ENCODE data around the gene ACOXL. TPM values are rescaled to one million over a fixed set of nuclear protein-coding genes. Genes with fewer than 3 reads are reported as not detected.

ACOXL gene
- total and polyA plus RNA-seq, 2 of the 8 experiments (the other 6 are each of a cell fraction or from before 2014, with no cell fraction given) = 11.4 to 20.6 TPM

GRCh38 chr2:110970201-110970600, 237.8 kb downstream of the ACOXL start:
- Histone ChIP-seq H2AK5ac (ENCODE audit: low read depth, low read length) (no peak overlapping the region), H4K91ac (replicated peaks; ENCODE audit: insufficient read length, low read length) (no peak overlapping the region), H3K56ac (replicated peaks; ENCODE audit: insufficient read length, low read depth, low read length) (no peak overlapping the region), H3K79me1 (ENCODE audit: low read depth, low read length) (no peaks in the 10 kb centered on the region), H4K20me1 (replicated peaks in 1 of 2; ENCODE audit: control insufficient read depth in 1 of 2, insufficient read depth in 2 of 2, low read length in 2 of 2) (no peaks in the 10 kb centered on the region), H3K4me3 (ENCODE audit: extremely low read depth in 1 of 4, insufficient read depth in 2 of 4, low read depth in 3 of 4, low read length in 4 of 4) (no peak overlapping the region), H3K36me3 (ENCODE audit: control insufficient read depth in 2 of 4, insufficient read depth in 4 of 4, low read length in 3 of 4) (peaks cover 0 to 4% (median 2%) of the 10 kb centered on the region in 4 experiments; a peak in 2 of 8 replicates), H4K5ac (ENCODE audit: insufficient read length, low read depth, low read length) (no peak overlapping the region), H3K27me3 (replicated peaks in 1 of 4; ENCODE audit: control insufficient read depth in 3 of 4, extremely low read depth in 1 of 4, insufficient read depth in 3 of 4, low read length in 3 of 4) (no peaks in the 10 kb centered on the region), H3K18ac (ENCODE audit: extremely low read depth, low read length) (no peak overlapping the region), H2BK12ac (ENCODE audit: low read depth, low read length) (no peak overlapping the region), H3K4me2 (ENCODE audit: insufficient read depth in 1 of 2, low read depth in 2 of 2, low read length in 2 of 2) (no peak overlapping the region), H3K23me2 (ENCODE audit: low read depth, low read length) (no peaks in the 10 kb centered on the region), H2BK120ac (replicated peaks; ENCODE audit: low read depth, low read length) (no peak overlapping the region), H3K14ac (ENCODE audit: insufficient read length) (no peak overlapping the region), H3K9me3 (ENCODE audit: insufficient read depth in 2 of 2, low read depth in 1 of 2, low read length in 1 of 2) (peaks cover 0 to 7% of the 10 kb centered on the region in 2 experiments; a peak in 3 of 4 replicates), H3K79me2 (ENCODE audit: control insufficient read depth in 1 of 2, insufficient read depth in 2 of 2, low read length in 2 of 2) (no peaks in the 10 kb centered on the region), H2BK20ac (ENCODE audit: low read length) (no peak overlapping the region), H2AFZ (ENCODE audit: low read length) (no peak overlapping the region), H2BK15ac (ENCODE audit: low read length) (no peak overlapping the region), H4K8ac (ENCODE audit: extremely low read depth, insufficient read depth, low read length) (no peak overlapping the region), H2BK5ac (ENCODE audit: low read depth, low read length) (no peak overlapping the region), H3K9ac (replicated peaks in 1 of 4; ENCODE audit: extremely low read depth in 1 of 4, low read depth in 3 of 4, low read length in 3 of 4) (no peak overlapping the region), H3K4me1 (replicated peaks in 1 of 4; ENCODE audit: control insufficient read depth in 3 of 4, insufficient read depth in 4 of 4, low read length in 3 of 4) (no peaks in the 10 kb centered on the region), H3K4ac (replicated peaks; ENCODE audit: insufficient read length, low read depth, low read length) (no peak overlapping the region), H3K23ac (ENCODE audit: insufficient read length) (no peak overlapping the region), H3K27ac (ENCODE audit: low read depth, low read length) (no peak overlapping the region)
- ChIA-PET CTCF (ENCODE audit: partially characterized antibody) (interaction anchor here (0.6 to 1.1 kb wide), 5 partner anchors 10 to 1365 kb away, joined by 3 to 6 read pairs (median 3); no protein-coding TSS in a partner anchor), POLR2A (ENCODE audit: partially characterized antibody) (no interaction called here)
- WGBS, 2 experiments (ENCODE audit: extremely low coverage in 1 of 2, insufficient coverage in 1 of 2, insufficient read length in 1 of 2, insufficient replicate concordance in 2 of 2, low coverage in 1 of 2, low lambda C conversion rate in 2 of 2, missing lambda C conversion rate in 1 of 2) = 43% methylated on average over 2 of the region's 2 CpGs; no CpG with 5 or more reads in 1 of the 2 experiments
- no peak for DNase-seq (ENCODE audit: low read depth in 1 of 2, low spot score in 2 of 2)
- no peak for FAIRE-seq
- TF ChIP-seq NANOG (IDR thresholded peaks at IDR 0.05; ENCODE audit: insufficient read depth, low read depth, low read length, poor library complexity, severe bottlenecking) (no peak), MAFK (IDR thresholded peaks at IDR 0.05; ENCODE audit: low read depth, low read length) (no peak), MAX (IDR thresholded peaks at IDR 0.05) (no peak), SP1 (IDR thresholded peaks at IDR 0.05; ENCODE audit: low read depth, low read length) (no peak), CREB1 (IDR thresholded peaks at IDR 0.05) (no peak), FOSL1 (IDR thresholded peaks at IDR 0.05; ENCODE audit: insufficient read depth, low read depth, low read length) (no peak), ATF2 (IDR thresholded peaks at IDR 0.05; ENCODE audit: low read length) (no peak), EP300 (IDR thresholded peaks at IDR 0.05; ENCODE audit: borderline replicate concordance in 1 of 2, low read depth in 2 of 2, low read length in 2 of 2) (no peak), SRF (IDR thresholded peaks at IDR 0.05; ENCODE audit: low read depth, low read length) (no peak), TCF12 (IDR thresholded peaks at IDR 0.05; ENCODE audit: low read depth, low read length) (no peak), ASH2L (IDR thresholded peaks at IDR 0.05; ENCODE audit: low read length) (no peak), SIN3A (conservative IDR thresholded peaks at IDR 0.05 in 1 of 2, IDR thresholded peaks at IDR 0.05 in 1 of 2; ENCODE audit: low read depth in 1 of 2, low read length in 2 of 2) (no peak), CBX5 (IDR thresholded peaks at IDR 0.05; ENCODE audit: low read depth, low read length) (no peak)
